Lung (tissue), 12 donors: ENCODE results near the gene C6orf62. TPM values are rescaled to one million over a fixed set of nuclear protein-coding genes. Genes with fewer than 3 reads are reported as not detected.
A peak's percentile ranks its signal among the peaks of the same experiment; 100 is the strongest.

Source experiments
- ATAC-seq: fragments of 200-7000 bp; cut with Tn5 transposase; one replicate; pipeline ENCODE4 v1.9.1; 2020; ENCODE audit warnings: moderate number of reproducible peaks; ENCODE audit not compliant: insufficient read depth, low FRiP score
- DNase-seq, 3 donors: peaks; one replicate each; pipeline ENCODE4 v3.0.0-alpha.2; 2013 to 2017
- H3K27ac ChIP-seq, 2 donors: one replicate each; pipeline ENCODE4 v1.5.1; 2013; ENCODE audit warnings: mild to moderate bottlenecking in 2 of 2, moderate library complexity in 2 of 2, control low read depth in 1 of 2, inconsistent platforms in 1 of 2, low read depth in 1 of 2, low read length in 1 of 2
- H3K27me3 ChIP-seq, 3 donors: one replicate each; pipeline ENCODE4 v1.5.1; 2013; ENCODE audit warnings: low read length in 2 of 3; ENCODE audit not compliant: control insufficient read depth in 3 of 3, insufficient read depth in 3 of 3
- H3K36me3 ChIP-seq, 4 donors: one replicate each; pipeline ENCODE4 v1.5.1; 2013; ENCODE audit warnings: low read length in 4 of 4, mild to moderate bottlenecking in 1 of 4, moderate library complexity in 1 of 4; ENCODE audit not compliant: control insufficient read depth in 4 of 4, insufficient read depth in 4 of 4
- H3K4me1 ChIP-seq, 5 donors: one replicate each; pipeline ENCODE4 v1.5.1; 2013; ENCODE audit warnings: low read length in 5 of 5, mild to moderate bottlenecking in 2 of 5, moderate library complexity in 1 of 5; ENCODE audit not compliant: control insufficient read depth in 5 of 5, insufficient read depth in 5 of 5
- H3K4me3 ChIP-seq: one replicate; pipeline ENCODE4 v1.5.1; 2013; ENCODE audit warnings: mild to moderate bottlenecking, control low read depth, moderate library complexity
- H3K9ac ChIP-seq, 2 donors: one replicate each; pipeline ENCODE4 v1.5.1; 2013; ENCODE audit warnings: low read length in 2 of 2, control low read depth in 1 of 2; ENCODE audit not compliant: insufficient read depth in 1 of 2
- H3K9me3 ChIP-seq, 4 donors: one replicate each; pipeline ENCODE4 v1.5.1; 2013; ENCODE audit warnings: low read length in 3 of 4, mild to moderate bottlenecking in 1 of 4, moderate library complexity in 1 of 4; ENCODE audit not compliant: control insufficient read depth in 4 of 4, insufficient read depth in 3 of 4
- CTCF ChIP-seq: IDR thresholded peaks from 2 replicates; pipeline ENCODE4 v1.5.1; 2012; ENCODE audit warnings: mild to moderate bottlenecking; ENCODE audit errors: control extremely low read depth, extremely low read depth
- WGBS, 2 donors: extraction: QIAGEN DNeasy Blood & Tissue Kit; methylation state at CpG; one replicate each; pipeline ENCODE4 v1.1.7; 2013; 5-methylcytosine and 5-hydroxymethylcytosine counted together
- polyA plus RNA-seq, 2 donors: library from polyadenylated mRNA; stranded (reverse); fragments of 200-250 nt; gene quantifications; one replicate each; pipeline ENCODE4 v1.2.1, GENCODE V29; 2013
- total RNA-seq, 2 donors: library from RNA; depleted of rRNA in 1 of 2; stranded (reverse); fragments of >200 nt in 1 of 2; gene quantifications; one replicate each; pipeline ENCODE4 v1.2.1, GENCODE V29; 2014 to 2021
- donor health status: control.
- donor health status: control.
- donor health status: Bipolar disorder and iron deficiency.
- donor health status: healthy.
- donor health status: DM: yes; HTN: yes; CAD: no.

C6orf62 gene
- total and polyA plus RNA-seq, 4 donors, result 71.8 to 123 (median 80.1) TPM

DNA sequence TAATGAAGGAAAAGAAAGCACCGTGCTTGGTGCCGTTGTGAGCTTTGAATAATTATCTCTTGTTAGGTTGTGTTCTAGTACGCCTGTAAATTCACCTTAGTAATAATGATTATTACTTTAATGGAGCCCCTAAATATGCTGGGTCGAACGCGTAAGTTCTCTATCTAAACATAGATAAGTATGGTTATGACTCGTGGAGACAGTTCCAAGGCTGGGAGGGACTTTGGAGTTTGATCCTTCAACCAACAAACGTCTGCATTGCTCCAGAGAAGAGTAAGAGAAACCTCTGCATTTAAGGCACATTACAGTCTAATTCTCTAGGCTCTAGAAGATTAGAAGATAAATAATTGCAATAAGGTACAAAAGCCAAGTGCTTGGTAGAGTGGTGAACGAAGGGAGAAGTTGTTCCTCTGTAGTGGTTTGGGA is 51.6 kb downstream of the C6orf62 start:
- peak overlapping the region; percentile 92 to 97 for H3K9ac ChIP-seq
- 1 to 2% methylated on average over 9 of the region's 9 CpGs for WGBS, 2 donors
- H3K36me3 ChIP-seq, result peaks cover 5 to 11% (median 8%) of the 10 kb centered on the region in 4 donors
- peaks cover 0 to 3% (median 0%) of the 10 kb centered on the region in 4 donors for H3K9me3 ChIP-seq
- TF ChIP-seq CTCF, result no peak
- peaks cover 1 to 24% (median 10%) of the 10 kb centered on the region in 5 donors for H3K4me1 ChIP-seq
- peak in 1 of 3 donors; percentile 53 for DNase-seq
- peak overlapping the region; percentile 70 for H3K4me3 ChIP-seq
- no peak for ATAC-seq
- no peaks in the 10 kb centered on the region for H3K27me3 ChIP-seq
- peak overlapping the region; percentile 89 to 97 for H3K27ac ChIP-seq

- Histone ChIP-seq H3K27me3 (no peaks in the 10 kb centered on the region), H3K36me3 (peaks cover 5 to 11% (median 10%) of the 10 kb centered on the region in 4 donors), H3K9ac (peak within 1 kb of the TSS; percentile 92 to 97), H3K4me1 (peaks cover 3 to 27% (median 10%) of the 10 kb centered on the region in 5 donors), H3K9me3 (peaks cover 0 to 3% (median 0%) of the 10 kb centered on the region in 4 donors), H3K4me3 (peak within 1 kb of the TSS; percentile 70), H3K27ac (peak within 1 kb of the TSS; percentile 89 to 97)
- ATAC-seq, result peak; percentile 97
- no peak for TF ChIP-seq CTCF
- WGBS, 2 donors, result 0% methylated on average over 62 of the region's 62 CpGs
- DNase-seq, result peak; percentile 98 to 99 (median 98)
Measured at GRCh38 chr6:24666641-24667377, 52.1 kb downstream of the C6orf62 start, which contains the start of the genes ACOT13 and TDP2. Gene ACOT13, plus strand, starts transcription at chr6:24667077. Its CDS starts 187 bp downstream, at chr6:24667264. Gene TDP2, minus strand, starts transcription at chr6:24666899. Its CDS starts 37 bp downstream, at chr6:24666862.

GRCh38 chr6:24666097-24666640 is 52.8 kb downstream of the C6orf62 start:
- peaks cover 3 to 27% (median 10%) of the 10 kb centered on the region in 5 donors for H3K4me1 ChIP-seq
- no peak for TF ChIP-seq CTCF
- ATAC-seq, result peak; percentile 34
- peak overlapping the region; percentile 82 to 95 for H3K9ac ChIP-seq
- H3K27me3 ChIP-seq, result no peaks in the 10 kb centered on the region
- H3K9me3 ChIP-seq, result peaks cover 0 to 3% (median 0%) of the 10 kb centered on the region in 4 donors
- peak; percentile 59 to 60 (median 59) for DNase-seq
- H3K27ac ChIP-seq, result peak overlapping the region; percentile 89 to 97
- peak overlapping the region; percentile 70 for H3K4me3 ChIP-seq
- H3K36me3 ChIP-seq, result peaks cover 5 to 11% (median 10%) of the 10 kb centered on the region in 4 donors
- WGBS, 2 donors, result 0% methylated on average over 26 of the region's 26 CpGs
